SHP77 (cell line): ENCODE data around the gene ATP2B2.
A peak's percentile ranks its signal among the peaks of the same experiment; 100 is the strongest.
"Not testable (repeated sequence)": the region's sequence is repeated elsewhere in the genome, so short reads cannot be mapped to it uniquely, and the experiment has no call there.

Experiments used
- DNase-seq, 2 experiments: peaks; one replicate each; lab custom pipeline; 2025; lab: John Stamatoyannopoulos, UW

ATP2B2 gene

GRCh38 chr3:10382892-10383849 is 122.2 kb downstream of the ATP2B2 start:
- no peak for DNase-seq

DNA sequence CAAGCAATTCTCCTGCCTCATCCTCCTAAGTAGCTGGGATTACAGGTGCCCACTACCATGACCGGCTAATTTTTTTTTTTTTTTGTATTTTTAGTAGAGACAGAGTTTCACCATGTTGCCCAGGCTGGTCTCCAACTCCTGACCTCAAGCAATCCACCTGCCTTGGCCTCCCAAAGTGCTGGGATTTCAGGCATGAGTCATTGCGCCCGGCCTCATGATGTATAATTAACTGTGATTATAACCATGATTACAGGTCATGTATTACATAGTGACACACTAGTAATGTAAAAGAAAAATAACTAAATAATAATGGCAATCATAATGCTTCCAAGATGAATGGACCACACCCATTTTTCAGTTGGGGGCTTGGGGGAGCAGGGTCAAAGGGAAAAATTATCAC is 122.9 kb downstream of the ATP2B2 start:
- DNase-seq: not testable (repeated sequence)

- no peak for DNase-seq
These were observed 124.0 kb downstream of the ATP2B2 start for GRCh38 chr3:10381336-10381735.

GRCh38 chr3:10380906-10381305 is 124.5 kb downstream of the ATP2B2 start:
- DNase-seq: no peak

GRCh38 chr3:10379961-10380360 is 125.4 kb downstream of the ATP2B2 start:
- no peak for DNase-seq

GRCh38 chr3:10379161-10379560 is 126.2 kb downstream of the ATP2B2 start:
- DNase-seq: no peak

- DNase-seq: no peak
These were observed 126.6 kb downstream of the ATP2B2 start for GRCh38 chr3:10378742-10379141.

DNA sequence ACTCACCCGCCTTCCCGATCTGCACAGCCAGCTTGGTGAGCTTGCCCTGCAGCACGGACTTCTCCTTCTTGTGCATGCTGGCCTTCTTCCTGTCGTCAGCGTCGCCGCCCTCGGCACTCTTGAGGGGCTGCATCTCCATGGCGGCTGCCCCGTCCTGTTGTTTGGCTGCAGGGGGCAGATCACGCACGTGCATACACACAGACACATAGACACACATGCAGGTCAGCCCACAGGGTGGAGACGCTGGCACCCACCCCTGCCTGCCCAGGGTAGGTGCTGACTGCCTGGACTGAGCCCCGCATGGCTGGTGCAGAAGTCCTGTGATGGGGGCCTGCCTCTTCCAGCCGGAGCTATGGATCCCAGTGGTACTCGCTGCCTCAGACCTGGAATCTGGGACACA is 127.1 kb downstream of the ATP2B2 start:
- no peak for DNase-seq

DNA sequence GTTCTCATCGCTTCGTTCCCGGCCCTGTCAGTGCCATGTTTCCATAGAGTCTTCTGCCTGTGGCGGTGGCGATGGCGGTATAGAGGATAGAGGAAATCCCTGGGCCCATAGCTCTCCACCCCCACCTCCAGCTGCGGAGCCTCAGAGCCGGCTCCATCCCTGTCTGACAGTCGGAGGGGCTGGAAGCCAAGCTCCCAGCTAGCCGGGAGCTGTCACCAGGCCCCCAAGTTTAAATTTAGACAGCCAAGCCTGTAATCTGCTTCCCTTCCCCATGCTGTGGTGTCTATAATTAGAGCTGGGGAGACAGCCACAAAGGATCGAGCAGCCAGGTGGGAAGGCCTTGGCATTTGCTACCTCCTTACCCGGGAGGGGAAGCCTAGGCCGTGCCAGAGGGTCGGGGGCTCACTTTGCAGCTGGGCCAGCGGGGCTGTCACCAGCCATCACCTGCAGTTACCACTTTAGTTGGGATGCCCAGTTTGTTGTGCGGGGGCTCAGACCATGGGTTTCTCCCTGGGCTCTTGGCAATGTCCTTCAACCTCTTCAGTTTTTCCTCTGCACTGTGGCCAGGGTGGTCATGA is 128.1 kb downstream of the ATP2B2 start:
- no peak for DNase-seq

DNA sequence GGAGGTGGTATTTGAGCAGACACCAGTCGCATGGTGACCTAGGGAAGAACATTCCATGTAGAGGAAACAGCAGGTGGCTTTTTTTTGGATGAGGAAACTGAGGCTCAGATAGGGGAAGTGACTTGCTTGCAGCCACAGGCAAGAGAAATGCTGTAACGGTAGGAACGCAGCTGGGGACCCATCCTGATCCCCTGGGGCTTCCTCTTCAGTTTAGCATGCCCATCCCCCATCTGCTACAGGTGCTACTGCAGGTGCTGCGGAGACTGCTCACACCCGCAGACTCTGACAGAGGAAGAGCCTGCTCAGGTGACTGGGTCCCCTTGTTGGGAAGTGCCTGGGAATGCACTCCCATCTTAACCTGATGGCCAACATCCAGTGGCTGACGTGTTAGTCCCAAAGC is 129.0 kb downstream of the ATP2B2 start:
- no peak for DNase-seq

DNA sequence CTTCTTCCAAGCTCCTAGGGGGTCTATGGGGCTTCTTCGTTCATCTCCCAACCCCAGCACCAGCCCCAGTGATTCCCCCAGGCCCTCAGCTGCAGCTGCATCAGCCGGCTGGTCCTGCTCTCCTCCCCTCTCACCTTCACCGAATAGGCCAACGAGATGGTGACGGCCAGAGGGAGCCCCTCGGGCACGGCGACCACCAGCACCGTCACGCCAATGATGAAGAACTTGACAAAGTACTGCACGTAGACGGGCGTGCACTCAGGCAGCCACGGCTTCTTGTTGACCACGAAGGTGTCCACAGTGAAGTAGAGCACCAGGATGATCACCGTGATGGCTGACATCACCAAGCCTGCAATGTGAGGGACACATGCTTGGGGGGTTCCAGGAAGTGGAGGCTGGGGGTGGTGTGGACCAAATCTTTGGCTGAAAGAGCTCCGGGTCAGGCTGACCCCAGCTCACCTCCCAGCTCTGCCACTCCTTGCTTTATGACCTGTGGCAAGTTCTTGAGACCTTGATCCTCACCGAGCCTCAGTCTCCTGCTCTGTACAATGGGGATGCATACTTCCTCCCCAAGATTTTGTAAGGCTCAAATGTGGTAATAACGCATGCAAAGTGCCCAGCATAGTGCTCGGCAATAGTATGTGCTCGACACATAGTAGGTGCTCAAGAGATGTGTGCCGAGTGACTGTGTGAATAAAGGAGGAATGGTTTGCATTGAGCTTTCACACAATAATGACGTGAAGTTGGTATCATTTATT is 129.9 kb downstream of the ATP2B2 start:
- no peak for DNase-seq

GRCh38 chr3:10374311-10374710 is 131.1 kb downstream of the ATP2B2 start:
- no peak for DNase-seq

DNA sequence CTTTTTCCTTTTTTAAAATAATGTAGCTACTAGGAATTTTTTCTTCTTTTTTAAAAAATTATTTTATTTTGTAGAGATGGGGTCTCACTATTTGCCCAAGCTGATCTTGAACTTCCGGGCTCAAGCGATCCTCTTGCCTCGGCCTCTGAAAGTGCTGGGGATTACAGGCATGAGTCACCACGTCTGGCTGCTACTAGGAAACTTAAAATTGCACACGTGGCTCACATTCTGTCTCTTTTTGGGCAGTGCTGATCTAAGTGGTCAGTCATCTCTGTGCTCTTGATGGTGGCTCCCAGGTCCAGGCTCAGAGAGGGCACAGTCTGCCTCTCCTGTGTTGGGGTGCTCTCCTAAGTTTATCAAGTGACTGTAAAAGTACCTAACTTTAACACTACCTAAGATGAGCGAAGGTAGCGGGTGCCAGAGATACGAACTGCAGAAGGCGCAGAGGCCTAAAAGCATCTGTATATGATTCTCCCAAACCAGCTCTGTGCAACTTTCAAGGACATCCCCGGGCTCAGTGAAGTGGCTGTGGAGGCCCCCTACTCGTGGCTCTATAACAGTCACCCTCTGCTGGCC is 131.6 kb downstream of the ATP2B2 start:
- DNase-seq: no peak

GRCh38 chr3:10371789-10372188 is 133.6 kb downstream of the ATP2B2 start:
- no peak for DNase-seq

DNA sequence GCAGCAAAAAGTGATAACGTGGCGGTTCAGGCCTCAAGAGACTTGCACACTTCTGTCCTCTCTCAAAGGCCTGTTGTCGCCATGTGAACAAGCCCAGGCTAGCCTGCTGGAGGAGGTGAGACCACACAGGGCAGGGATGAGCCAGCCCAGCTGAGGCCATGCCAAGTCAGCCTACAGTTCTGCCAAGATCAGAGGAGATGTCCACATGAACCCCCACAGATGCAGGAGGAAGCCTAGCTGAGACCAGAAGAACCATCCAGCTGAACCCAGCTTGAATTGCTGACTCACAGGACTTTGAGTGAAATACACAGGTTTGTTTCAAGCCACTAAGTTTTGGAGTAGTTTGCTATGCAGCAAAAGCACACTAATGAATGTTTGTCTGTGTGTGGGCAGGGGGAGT is 134.2 kb downstream of the ATP2B2 start:
- no peak for DNase-seq

DNA sequence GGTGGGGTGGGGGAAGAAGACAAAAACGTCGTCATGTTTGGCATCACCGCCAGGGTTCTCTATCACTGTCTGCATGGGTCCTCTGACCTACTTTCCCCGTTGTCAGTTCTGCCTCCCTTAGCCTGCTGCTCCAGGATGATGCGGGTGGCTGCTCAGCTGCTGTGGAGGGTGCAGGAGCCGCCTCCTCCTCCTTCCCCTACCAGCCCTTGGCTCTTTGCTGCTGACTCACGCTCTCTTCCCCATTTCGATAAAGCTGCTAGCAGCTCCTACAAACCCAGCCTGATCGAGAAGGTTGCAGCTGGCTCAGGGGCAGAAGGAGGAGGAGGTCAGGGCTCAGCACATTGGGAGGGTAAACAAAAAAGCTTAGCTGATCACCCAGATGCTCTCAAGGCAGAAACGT is 135.0 kb downstream of the ATP2B2 start:
- DNase-seq: peak; percentile 21 to 52

GRCh38 chr3:10368512-10368911 is 136.9 kb downstream of the ATP2B2 start:
- DNase-seq: no peak

DNA sequence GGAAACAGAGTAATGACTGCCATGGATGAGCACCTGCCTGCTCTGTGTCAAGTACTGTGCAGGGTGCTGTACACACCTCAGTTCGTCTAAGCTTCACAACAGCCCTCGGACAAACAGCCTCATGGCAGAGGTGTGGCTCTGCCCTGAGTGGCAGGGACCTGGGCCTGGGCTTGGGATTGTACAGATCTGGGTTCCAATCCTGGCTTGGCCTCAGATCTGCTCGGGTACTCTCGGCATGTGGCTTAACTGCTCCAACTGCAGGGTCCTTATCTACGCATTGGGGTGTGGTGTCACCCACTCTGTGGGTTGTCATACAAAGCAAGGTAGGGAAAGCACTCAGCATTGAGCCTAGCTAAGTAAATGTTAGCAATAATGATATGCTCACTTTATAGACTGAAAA is 137.9 kb downstream of the ATP2B2 start:
- no peak for DNase-seq

DNA sequence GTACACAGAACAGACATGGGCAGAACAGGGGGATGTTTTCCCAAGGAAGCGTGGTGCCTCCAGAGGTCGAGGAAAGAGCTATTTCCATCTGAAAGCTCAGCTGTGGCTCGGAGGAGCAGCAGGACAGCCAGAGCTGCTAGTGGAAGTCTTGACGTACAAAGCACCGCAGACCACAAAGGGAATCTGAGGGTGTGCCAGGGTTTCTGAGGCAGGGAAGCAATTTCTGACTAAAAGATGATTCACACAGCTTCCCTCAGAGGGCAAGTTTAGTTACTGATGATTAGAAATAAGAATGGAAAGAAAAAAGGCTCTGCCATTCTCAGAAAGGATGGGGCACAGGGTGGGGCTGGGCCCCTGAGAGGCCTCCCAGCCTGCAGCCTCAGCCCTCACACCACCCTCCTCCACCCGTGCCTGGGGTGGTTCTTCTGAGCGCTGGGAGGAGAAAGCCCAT is 138.7 kb downstream of the ATP2B2 start:
- DNase-seq: no peak

- no peak for DNase-seq
These were observed 139.6 kb downstream of the ATP2B2 start for GRCh38 chr3:10365791-10366190.

DNA sequence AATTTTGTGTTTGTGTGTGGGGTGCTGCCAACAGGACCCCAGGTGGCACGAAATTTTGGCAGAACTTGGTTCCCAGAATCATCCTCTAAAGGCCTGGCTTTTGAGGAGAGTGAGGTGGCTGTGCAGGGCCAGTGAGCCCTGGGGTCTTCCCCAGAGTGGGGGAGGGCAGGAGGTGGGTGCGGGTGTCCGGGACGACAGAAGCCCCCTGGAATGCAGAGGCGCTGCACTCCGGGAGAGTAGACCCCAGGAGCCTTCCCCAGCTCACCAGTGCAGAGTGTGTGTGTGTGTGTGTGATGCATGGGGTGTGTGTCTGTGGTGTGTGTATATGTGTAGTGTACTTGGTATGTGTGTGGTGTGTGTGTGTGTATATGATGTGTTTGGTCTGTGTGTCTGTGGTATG is 140.1 kb downstream of the ATP2B2 start:
- DNase-seq: no peak

DNA sequence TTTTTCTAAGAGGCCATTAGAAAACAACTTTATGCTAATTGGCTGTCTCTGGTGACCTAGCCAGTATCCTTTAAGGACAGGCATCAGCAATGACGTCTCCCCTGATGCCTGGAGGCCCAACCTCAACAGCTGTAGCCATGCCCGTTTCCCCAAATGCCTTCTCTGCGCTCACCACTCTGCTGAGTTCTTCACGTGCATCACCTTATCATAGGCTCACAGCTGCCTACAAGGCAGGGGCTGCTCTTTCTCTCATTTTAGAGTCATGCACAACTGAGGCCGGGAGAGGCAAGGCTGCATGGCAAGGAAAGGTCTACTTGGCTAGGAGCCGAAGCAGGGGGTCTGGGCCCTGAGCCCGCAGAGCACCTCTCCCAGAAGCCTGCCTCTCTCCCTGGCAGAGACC is 140.6 kb downstream of the ATP2B2 start:
- DNase-seq: no peak
